Body of pancreas (tissue), 4 donors: ENCODE measurements around the gene SLC25A42. TPM values are rescaled to one million over a fixed set of nuclear protein-coding genes. Genes with fewer than 3 reads are reported as not detected.

Experiments
- ATAC-seq: fragments of 150-250 bp; one replicate; pipeline ENCODE4 v1.9.1; 2016
- DNase-seq, 4 donors: peaks; one replicate each; pipeline ENCODE4 v3.0.0-alpha.2; 2019
- H3K27ac ChIP-seq, 4 donors: fragments of 200-600 bp; sonication (generic); 1 replicate in 3 of 4; 2 replicates in 1 of 4; pipeline versions ENCODE4 v1.5.1 to v1.6.1; 2016 to 2019; ENCODE audit warnings: mild to moderate bottlenecking in 1 of 4, mixed read lengths in 1 of 4, moderate library complexity in 1 of 4
- H3K27me3 ChIP-seq, 2 donors: fragments of 200-600 bp; sonication (generic); one replicate each; pipeline ENCODE4 v1.6.0; 2016; ENCODE audit warnings: mild to moderate bottlenecking in 1 of 2
- H3K36me3 ChIP-seq, 2 donors: fragments of 200-600 bp; sonication (generic); replicated peaks in 1 of 2; 2 replicates each; pipeline ENCODE4 v1.5.1; 2016; ENCODE audit warnings: low read depth in 2 of 2; ENCODE audit not compliant: insufficient read depth in 1 of 2
- H3K4me1 ChIP-seq: fragments of 200-600 bp; sonication (generic); one replicate; pipeline ENCODE4 v1.6.0; 2016
- H3K4me3 ChIP-seq, 2 donors: fragments of 200-600 bp; sonication (generic); 1 replicate in 1 of 2; 2 replicates in 1 of 2; pipeline ENCODE4 v1.5.1; 2016 to 2019
- H3K9me3 ChIP-seq, 3 donors: fragments of 200-600 bp; sonication (generic); 1 replicate in 2 of 3; 2 replicates in 1 of 3; pipeline ENCODE4 v1.5.1; 2016
- POLR2A ChIP-seq, 3 donors: fragments of 450-650 bp; IDR thresholded peaks; one replicate each; pipeline ENCODE4 v1.6.1; 2016; ENCODE audit warnings: antibody characterized with exemption in 3 of 3, mild to moderate bottlenecking in 2 of 3
- WGBS, 2 donors: methylation state at CpG; one replicate each; pipeline ENCODE4 v1.1.5; 2017; 5-methylcytosine and 5-hydroxymethylcytosine counted together
- intact Hi-C: fragments of 100-400 bp; cut with DNase I; formaldehyde crosslinking; loops from one replicate; pipeline ENCODE4 v1.15.1; 2023
- total RNA-seq, 2 donors: library from RNA; depleted of rRNA; stranded (reverse); fragments of >200 nt; gene quantifications; one replicate each; pipeline ENCODE4 v1.1.0, GENCODE V29; 2016
- TF ChIP-seq, protein P1 (sequence below), 7 experiments: fragments of 450-650 bp in 4 of 7; fragments of 200-600 bp in 3 of 7; sonication (generic) in 3 of 7; IDR thresholded peaks; one replicate each; pipeline ENCODE4 v1.5.1; 2016 to 2019; ENCODE audit warnings: antibody characterized with exemption in 7 of 7

SLC25A42 gene
- total RNA-seq, 2 donors from 2014 or later: 10.1 to 24.7 TPM

GRCh38 chr19:19039901-19040300, 23.9 kb upstream of the SLC25A42 start:
- ATAC-seq (no peak), DNase-seq (no peak)
- Histone ChIP-seq H3K9me3 (no peaks in the 10 kb centered on the region), H3K36me3 (peaks cover 0 to 4% of the 10 kb centered on the region in 2 donors), H3K4me1 (peaks cover 12% of the 10 kb centered on the region), H3K27ac (no peak overlapping the region), H3K27me3 (no peaks in the 10 kb centered on the region), H3K4me3 (no peak overlapping the region)
- TF ChIP-seq, protein P1, sequence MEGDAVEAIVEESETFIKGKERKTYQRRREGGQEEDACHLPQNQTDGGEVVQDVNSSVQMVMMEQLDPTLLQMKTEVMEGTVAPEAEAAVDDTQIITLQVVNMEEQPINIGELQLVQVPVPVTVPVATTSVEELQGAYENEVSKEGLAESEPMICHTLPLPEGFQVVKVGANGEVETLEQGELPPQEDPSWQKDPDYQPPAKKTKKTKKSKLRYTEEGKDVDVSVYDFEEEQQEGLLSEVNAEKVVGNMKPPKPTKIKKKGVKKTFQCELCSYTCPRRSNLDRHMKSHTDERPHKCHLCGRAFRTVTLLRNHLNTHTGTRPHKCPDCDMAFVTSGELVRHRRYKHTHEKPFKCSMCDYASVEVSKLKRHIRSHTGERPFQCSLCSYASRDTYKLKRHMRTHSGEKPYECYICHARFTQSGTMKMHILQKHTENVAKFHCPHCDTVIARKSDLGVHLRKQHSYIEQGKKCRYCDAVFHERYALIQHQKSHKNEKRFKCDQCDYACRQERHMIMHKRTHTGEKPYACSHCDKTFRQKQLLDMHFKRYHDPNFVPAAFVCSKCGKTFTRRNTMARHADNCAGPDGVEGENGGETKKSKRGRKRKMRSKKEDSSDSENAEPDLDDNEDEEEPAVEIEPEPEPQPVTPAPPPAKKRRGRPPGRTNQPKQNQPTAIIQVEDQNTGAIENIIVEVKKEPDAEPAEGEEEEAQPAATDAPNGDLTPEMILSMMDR (IDR thresholded peaks at IDR 0.05): no peak
- TF ChIP-seq POLR2A (IDR thresholded peaks at IDR 0.05): no peak
- intact Hi-C loops: no loop called here
- WGBS, 2 donors: 59 to 76% methylated on average over 4 of the region's 4 CpGs

DNA sequence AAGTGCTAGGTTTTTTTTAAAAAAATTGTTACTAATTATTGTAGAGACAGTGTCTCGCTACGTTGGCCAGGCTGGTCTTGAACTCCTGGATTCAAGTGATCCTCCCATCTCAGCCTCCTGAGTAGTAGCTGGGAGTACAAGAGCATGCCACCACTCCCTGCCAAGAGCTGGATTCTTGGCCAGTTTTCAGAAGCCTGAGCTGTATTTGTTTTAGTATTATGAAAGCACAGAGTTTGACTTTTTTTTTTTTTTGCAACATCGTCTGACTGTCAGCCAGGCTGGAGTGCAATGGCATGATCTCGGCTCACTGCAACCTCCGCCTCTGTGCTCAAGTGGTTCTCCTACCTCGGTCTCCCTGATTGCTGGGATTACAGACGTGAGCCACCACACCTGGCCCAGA, 23.4 kb upstream of the SLC25A42 start:
- Histone ChIP-seq H3K4me3 (no peak overlapping the region), H3K27me3 (no peaks in the 10 kb centered on the region), H3K9me3 (no peaks in the 10 kb centered on the region), H3K27ac (peak overlapping the region in 3 of 4 donors; percentile 29 to 63 (median 59)), H3K36me3 (peaks cover 0 to 4% of the 10 kb centered on the region in 2 donors), H3K4me1 (peaks cover 11% of the 10 kb centered on the region)
- WGBS, 2 donors: 32 to 34% methylated on average over 7 of the region's 7 CpGs
- TF ChIP-seq POLR2A (IDR thresholded peaks at IDR 0.05): no peak
- TF ChIP-seq, protein P1 (IDR thresholded peaks at IDR 0.05): no peak
- ATAC-seq (peak; percentile 91), DNase-seq (peak; percentile 80 to 91 (median 90))
- intact Hi-C loops: no loop called here

- peaks cover 0 to 4% of the 10 kb centered on the region in 2 donors for H3K36me3 ChIP-seq
- H3K4me1 ChIP-seq: peaks cover 11% of the 10 kb centered on the region
- H3K27ac ChIP-seq: no peak overlapping the region
- 86 to 90% methylated on average over 12 to 13 of the region's 13 CpGs for WGBS, 2 donors
- intact Hi-C loops: no loop called here
- no peaks in the 10 kb centered on the region for H3K9me3 ChIP-seq
- TF ChIP-seq POLR2A (IDR thresholded peaks at IDR 0.05): no peak
- TF ChIP-seq, protein P1 (IDR thresholded peaks at IDR 0.05): no peak
- DNase-seq: no peak
- no peaks in the 10 kb centered on the region for H3K27me3 ChIP-seq
- no peak overlapping the region for H3K4me3 ChIP-seq
- ATAC-seq: no peak
Observed at GRCh38 chr19:19042732-19043280, 21.0 kb upstream of the SLC25A42 start.

GRCh38 chr19:19043481-19043880, 20.3 kb upstream of the SLC25A42 start:
- peaks cover 11% of the 10 kb centered on the region for H3K4me1 ChIP-seq
- H3K27me3 ChIP-seq: no peaks in the 10 kb centered on the region
- H3K4me3 ChIP-seq: no peak overlapping the region
- DNase-seq: no peak
- intact Hi-C loops: no loop called here
- ATAC-seq: no peak
- peaks cover 0 to 4% of the 10 kb centered on the region in 2 donors for H3K36me3 ChIP-seq
- WGBS, 2 donors: 82 to 100% methylated on average over 1 to 6 of the region's 6 CpGs
- TF ChIP-seq, protein P1 (IDR thresholded peaks at IDR 0.05): no peak
- no peaks in the 10 kb centered on the region for H3K9me3 ChIP-seq
- no peak overlapping the region for H3K27ac ChIP-seq

DNA sequence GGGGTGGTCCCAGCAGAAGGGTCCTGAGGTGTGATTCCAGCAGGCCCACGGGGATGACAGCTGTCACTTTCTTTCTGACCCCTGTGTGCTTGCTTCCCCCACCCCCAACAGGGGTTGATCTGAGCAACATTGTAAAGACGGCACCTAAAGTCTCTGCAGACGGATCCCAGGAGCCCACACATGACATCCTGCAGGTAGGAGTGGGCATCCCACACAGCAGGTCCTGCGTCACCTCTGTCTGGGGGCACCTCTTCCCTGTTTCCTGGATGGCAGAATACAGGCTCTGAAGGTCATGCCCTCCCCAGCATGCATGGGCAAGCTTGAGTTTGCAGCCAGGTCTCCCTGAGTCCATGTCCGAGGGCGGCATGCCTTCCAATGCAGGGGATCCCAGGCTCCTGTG, 19.9 kb upstream of the SLC25A42 start:
- H3K36me3 ChIP-seq: peaks cover 0 to 4% of the 10 kb centered on the region in 2 donors
- intact Hi-C loops: no loop called here
- no peaks in the 10 kb centered on the region for H3K27me3 ChIP-seq
- WGBS, 2 donors: 92 to 94% methylated on average over 4 to 6 of the region's 6 CpGs
- no peak overlapping the region for H3K27ac ChIP-seq
- no peak for DNase-seq
- H3K9me3 ChIP-seq: no peaks in the 10 kb centered on the region
- no peak overlapping the region for H3K4me3 ChIP-seq
- TF ChIP-seq POLR2A (IDR thresholded peaks at IDR 0.05): no peak
- TF ChIP-seq, protein P1 (IDR thresholded peaks at IDR 0.05): no peak
- peaks cover 11% of the 10 kb centered on the region for H3K4me1 ChIP-seq
- no peak for ATAC-seq
